ENCODE data around the gene SYNGR1.

SYNGR1 gene

DNA sequence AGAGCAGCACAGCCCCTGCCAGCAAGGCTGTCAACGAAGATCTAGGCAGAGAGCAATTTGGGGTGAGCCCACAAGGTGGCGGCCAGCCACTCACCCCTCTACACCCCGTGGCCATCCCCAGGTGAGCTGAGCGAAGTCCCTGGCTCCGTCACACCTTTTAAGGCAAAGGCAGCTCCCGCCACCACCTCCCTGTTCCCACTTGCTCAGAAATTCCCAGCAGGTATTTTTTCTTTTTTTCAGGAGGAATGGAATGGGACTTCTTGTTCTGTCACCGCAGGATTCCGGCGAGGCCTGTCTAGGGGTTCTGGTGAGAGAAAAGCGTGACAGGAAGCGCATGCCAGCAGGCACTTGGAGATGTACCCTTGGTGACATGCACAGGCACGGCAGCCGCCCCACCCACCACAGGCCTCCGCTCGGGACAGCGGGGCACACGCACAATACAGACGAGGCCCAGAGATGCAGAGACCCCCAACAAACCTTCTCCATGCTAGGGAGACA lies 40.4 kb upstream of the SYNGR1 start:
- Histone ChIP-seq H3K9me3 (ENCODE audit: control insufficient read depth, low read length) (no peaks in the 10 kb centered on the region), H3K4me1 (ENCODE audit: control insufficient read depth, insufficient read depth, low read length, poor library complexity, severe bottlenecking) (peaks cover 49% of the 10 kb centered on the region), H3K27ac (ENCODE audit: low read depth, low read length, severe bottlenecking) (peak overlapping the region; percentile 80), H3K4me3 (ENCODE audit: extremely low read depth, insufficient read depth, low read length, poor library complexity, severe bottlenecking) (no peak overlapping the region), H3K36me3 (ENCODE audit: control insufficient read depth, insufficient read depth, low read length) (peaks cover 33% of the 10 kb centered on the region)
- WGBS, 2 experiments (ENCODE audit: insufficient coverage in 2 of 2): 61 to 76% methylated on average over 13 to 16 of the region's 18 CpGs

- Histone ChIP-seq H3K27ac (ENCODE audit: low read depth, low read length, severe bottlenecking) (peak overlapping the region; percentile 45), H3K4me3 (ENCODE audit: extremely low read depth, insufficient read depth, low read length, poor library complexity, severe bottlenecking) (no peak overlapping the region), H3K36me3 (ENCODE audit: control insufficient read depth, insufficient read depth, low read length) (peaks cover 40% of the 10 kb centered on the region), H3K4me1 (ENCODE audit: control insufficient read depth, insufficient read depth, low read length, poor library complexity, severe bottlenecking) (peaks cover 53% of the 10 kb centered on the region), H3K9me3 (ENCODE audit: control insufficient read depth, low read length) (no peaks in the 10 kb centered on the region)
- 83 to 88% methylated on average over 14 to 16 of the region's 16 CpGs for WGBS, 2 experiments (ENCODE audit: insufficient coverage in 2 of 2)
These were observed 39.7 kb upstream of the SYNGR1 start for GRCh38 chr22:39309881-39310714.

DNA sequence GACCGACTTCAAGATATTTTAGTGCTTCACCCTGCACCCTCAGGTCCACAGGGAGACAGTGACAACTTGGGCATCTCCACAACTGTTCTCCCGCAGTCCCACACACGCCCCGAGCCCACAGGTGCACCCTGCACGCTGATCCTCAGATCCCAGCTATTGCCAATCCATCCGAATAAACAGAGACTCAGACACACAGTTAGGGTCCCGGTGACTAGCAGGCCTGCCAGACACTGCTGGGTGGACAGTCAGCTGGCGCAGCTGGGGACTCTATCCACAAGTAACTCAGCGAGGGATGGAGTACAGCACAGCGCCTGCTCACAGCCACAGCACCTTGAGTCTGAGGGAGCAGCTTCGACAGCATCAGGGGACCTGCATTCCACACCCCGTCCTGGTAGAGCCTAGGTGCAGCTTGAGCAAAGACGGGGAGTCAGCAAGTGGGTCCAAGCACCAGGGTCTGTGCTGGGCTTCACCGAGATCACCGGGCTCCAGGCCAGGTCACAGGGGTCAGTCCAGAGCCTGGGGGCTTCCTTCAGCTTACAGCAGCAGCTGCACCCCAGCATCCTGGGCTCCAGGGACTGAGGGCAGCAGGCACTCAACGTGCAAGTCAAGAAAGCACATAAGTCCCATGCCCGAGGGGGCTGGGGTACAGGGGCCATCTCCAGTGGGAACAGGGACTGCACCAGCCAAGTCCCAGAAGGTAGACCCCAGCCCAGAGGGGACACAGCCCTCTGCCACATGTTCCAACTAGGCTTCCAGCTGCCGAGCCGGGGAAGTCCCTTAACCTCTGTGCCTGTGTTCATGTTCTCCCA lies 38.0 kb upstream of the SYNGR1 start:
- H3K4me3 ChIP-seq (ENCODE audit: extremely low read depth, insufficient read depth, low read length, poor library complexity, severe bottlenecking): no peak overlapping the region
- H3K36me3 ChIP-seq (ENCODE audit: control insufficient read depth, insufficient read depth, low read length): peaks cover 57% of the 10 kb centered on the region
- H3K9me3 ChIP-seq (ENCODE audit: control insufficient read depth, low read length): no peaks in the 10 kb centered on the region
- 93% methylated on average over 16 to 19 of the region's 19 CpGs for WGBS, 2 experiments (ENCODE audit: insufficient coverage in 2 of 2)
- peaks cover 66% of the 10 kb centered on the region for H3K4me1 ChIP-seq (ENCODE audit: control insufficient read depth, insufficient read depth, low read length, poor library complexity, severe bottlenecking)
- H3K27ac ChIP-seq (ENCODE audit: low read depth, low read length, severe bottlenecking): peak overlapping the region; percentile 29

DNA sequence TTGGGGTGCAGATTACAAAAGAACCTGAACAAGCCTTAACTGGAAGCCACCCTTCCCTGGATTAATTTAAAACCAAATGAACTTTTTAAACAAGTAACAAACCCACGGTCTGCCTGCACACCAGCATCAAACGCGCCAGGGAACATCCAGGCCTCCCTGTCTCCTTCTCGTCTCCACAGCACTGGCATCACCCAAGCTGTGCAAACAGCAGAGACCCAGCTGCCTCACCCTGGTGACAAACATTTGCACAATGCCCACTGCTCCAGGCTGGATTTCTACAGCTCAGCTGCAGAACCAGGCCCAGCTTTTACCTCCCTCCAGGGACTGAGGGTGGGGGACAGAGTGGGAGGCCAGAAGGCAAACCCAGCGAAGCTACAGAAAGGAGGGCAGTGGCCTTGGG lies 37.4 kb upstream of the SYNGR1 start:
- H3K4me3 ChIP-seq (ENCODE audit: extremely low read depth, insufficient read depth, low read length, poor library complexity, severe bottlenecking): no peak overlapping the region
- H3K4me1 ChIP-seq (ENCODE audit: control insufficient read depth, insufficient read depth, low read length, poor library complexity, severe bottlenecking): peaks cover 66% of the 10 kb centered on the region
- no peak overlapping the region for H3K27ac ChIP-seq (ENCODE audit: low read depth, low read length, severe bottlenecking)
- H3K9me3 ChIP-seq (ENCODE audit: control insufficient read depth, low read length): no peaks in the 10 kb centered on the region
- H3K36me3 ChIP-seq (ENCODE audit: control insufficient read depth, insufficient read depth, low read length): peaks cover 59% of the 10 kb centered on the region
- 92 to 96% methylated on average over 4 to 5 of the region's 5 CpGs for WGBS, 2 experiments (ENCODE audit: insufficient coverage in 2 of 2)

DNA sequence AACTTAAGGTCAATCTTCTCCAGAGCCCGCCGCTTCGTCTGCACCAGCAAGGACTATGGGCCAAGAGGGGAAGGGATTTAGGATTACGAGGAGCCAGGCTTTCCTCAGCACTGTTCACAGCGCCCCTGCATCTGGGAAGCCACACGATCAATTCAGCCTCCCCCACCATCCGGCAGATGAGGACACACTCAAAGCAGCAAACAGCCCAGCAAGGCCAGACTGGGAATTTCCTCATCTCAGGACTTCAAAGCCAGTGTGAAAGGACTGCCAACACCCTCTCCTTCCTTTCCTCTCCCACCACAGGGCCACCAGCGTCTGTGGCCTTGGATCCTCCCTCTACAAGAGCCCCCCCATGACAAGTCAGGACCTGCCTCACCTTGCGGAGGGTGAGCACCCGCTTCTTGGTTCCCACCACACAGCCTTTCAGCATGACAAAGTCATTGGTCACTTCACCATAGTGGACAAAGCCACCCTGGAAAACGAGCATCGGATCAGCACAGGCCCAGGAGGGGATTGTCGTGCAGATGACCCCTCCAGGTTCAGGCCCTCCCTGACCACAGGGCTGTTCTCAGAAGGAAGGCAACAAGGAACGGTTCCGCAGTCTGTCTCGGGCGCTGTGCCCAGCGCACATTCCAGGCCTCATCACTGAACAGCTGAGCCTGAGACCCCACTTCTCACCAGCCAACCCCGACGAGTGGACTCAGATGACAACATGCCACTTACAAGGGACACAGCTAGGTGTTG lies 36.4 kb upstream of the SYNGR1 start:
- Histone ChIP-seq H3K4me1 (ENCODE audit: control insufficient read depth, insufficient read depth, low read length, poor library complexity, severe bottlenecking) (peaks cover 66% of the 10 kb centered on the region), H3K9me3 (ENCODE audit: control insufficient read depth, low read length) (no peaks in the 10 kb centered on the region), H3K27ac (ENCODE audit: low read depth, low read length, severe bottlenecking) (peak overlapping the region; percentile 41), H3K36me3 (ENCODE audit: control insufficient read depth, insufficient read depth, low read length) (peaks cover 69% of the 10 kb centered on the region), H3K4me3 (ENCODE audit: extremely low read depth, insufficient read depth, low read length, poor library complexity, severe bottlenecking) (no peak overlapping the region)
- 95% methylated on average over 12 to 20 of the region's 20 CpGs for WGBS, 2 experiments (ENCODE audit: insufficient coverage in 2 of 2)

DNA sequence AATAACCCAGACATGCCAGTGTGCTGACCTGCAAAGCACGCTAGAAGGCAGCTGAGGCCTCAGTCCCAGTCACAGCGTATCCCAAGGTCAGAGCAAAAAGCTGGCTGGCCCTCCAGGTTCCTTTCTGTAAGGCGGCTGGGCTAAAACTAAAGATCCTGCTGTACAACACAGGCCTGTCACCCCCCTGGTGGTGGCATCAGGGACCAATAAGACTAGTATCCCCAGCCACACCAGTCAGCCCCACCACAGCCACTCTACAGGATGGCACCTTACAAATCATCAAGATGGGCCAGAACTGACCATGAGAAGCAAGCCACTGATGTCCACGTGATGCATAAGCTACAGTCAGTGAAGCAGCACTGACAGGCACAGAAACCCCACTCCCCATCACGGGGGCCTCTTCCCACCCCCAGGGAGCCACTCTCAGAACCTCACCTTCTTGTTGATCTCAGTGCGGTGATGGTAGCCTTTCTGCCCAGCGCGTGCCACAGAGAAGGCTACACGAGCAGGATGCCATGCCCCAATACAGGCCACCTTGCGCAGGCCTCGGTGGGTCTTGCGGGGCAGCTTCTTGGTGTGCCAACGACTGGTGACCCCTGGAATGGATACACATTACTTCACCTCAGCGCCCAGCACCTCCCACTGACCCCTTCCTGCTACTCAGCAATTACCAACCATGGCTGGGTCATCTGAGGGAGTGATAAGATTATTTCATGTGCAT lies 35.4 kb upstream of the SYNGR1 start:
- Histone ChIP-seq H3K4me1 (ENCODE audit: control insufficient read depth, insufficient read depth, low read length, poor library complexity, severe bottlenecking) (peaks cover 58% of the 10 kb centered on the region), H3K9me3 (ENCODE audit: control insufficient read depth, low read length) (no peaks in the 10 kb centered on the region), H3K36me3 (ENCODE audit: control insufficient read depth, insufficient read depth, low read length) (peaks cover 77% of the 10 kb centered on the region), H3K4me3 (ENCODE audit: extremely low read depth, insufficient read depth, low read length, poor library complexity, severe bottlenecking) (no peak overlapping the region), H3K27ac (ENCODE audit: low read depth, low read length, severe bottlenecking) (no peak overlapping the region)
- 93 to 97% methylated on average over 12 of the region's 14 CpGs for WGBS, 2 experiments (ENCODE audit: insufficient coverage in 2 of 2)

GRCh38 chr22:39315389-39315788 lies 34.4 kb upstream of the SYNGR1 start:
- H3K36me3 ChIP-seq (ENCODE audit: control insufficient read depth, insufficient read depth, low read length): peaks cover 77% of the 10 kb centered on the region
- no peaks in the 10 kb centered on the region for H3K9me3 ChIP-seq (ENCODE audit: control insufficient read depth, low read length)
- WGBS, 2 experiments (ENCODE audit: insufficient coverage in 2 of 2): 97 to 100% methylated on average over 10 to 13 of the region's 13 CpGs
- H3K4me3 ChIP-seq (ENCODE audit: extremely low read depth, insufficient read depth, low read length, poor library complexity, severe bottlenecking): peak overlapping the region; percentile 92
- peak overlapping the region; percentile 53 for H3K27ac ChIP-seq (ENCODE audit: low read depth, low read length, severe bottlenecking)
- peaks cover 48% of the 10 kb centered on the region for H3K4me1 ChIP-seq (ENCODE audit: control insufficient read depth, insufficient read depth, low read length, poor library complexity, severe bottlenecking)

GRCh38 chr22:39316440-39317083 lies 33.2 kb upstream of the SYNGR1 start:
- H3K4me1 ChIP-seq (ENCODE audit: control insufficient read depth, insufficient read depth, low read length, poor library complexity, severe bottlenecking): peaks cover 43% of the 10 kb centered on the region
- 56 to 62% methylated on average over 16 of the region's 17 CpGs for WGBS, 2 experiments (ENCODE audit: insufficient coverage in 2 of 2)
- H3K36me3 ChIP-seq (ENCODE audit: control insufficient read depth, insufficient read depth, low read length): peaks cover 76% of the 10 kb centered on the region
- peak overlapping the region; percentile 92 for H3K4me3 ChIP-seq (ENCODE audit: extremely low read depth, insufficient read depth, low read length, poor library complexity, severe bottlenecking)
- no peaks in the 10 kb centered on the region for H3K9me3 ChIP-seq (ENCODE audit: control insufficient read depth, low read length)
- H3K27ac ChIP-seq (ENCODE audit: low read depth, low read length, severe bottlenecking): peak overlapping the region; percentile 62

DNA sequence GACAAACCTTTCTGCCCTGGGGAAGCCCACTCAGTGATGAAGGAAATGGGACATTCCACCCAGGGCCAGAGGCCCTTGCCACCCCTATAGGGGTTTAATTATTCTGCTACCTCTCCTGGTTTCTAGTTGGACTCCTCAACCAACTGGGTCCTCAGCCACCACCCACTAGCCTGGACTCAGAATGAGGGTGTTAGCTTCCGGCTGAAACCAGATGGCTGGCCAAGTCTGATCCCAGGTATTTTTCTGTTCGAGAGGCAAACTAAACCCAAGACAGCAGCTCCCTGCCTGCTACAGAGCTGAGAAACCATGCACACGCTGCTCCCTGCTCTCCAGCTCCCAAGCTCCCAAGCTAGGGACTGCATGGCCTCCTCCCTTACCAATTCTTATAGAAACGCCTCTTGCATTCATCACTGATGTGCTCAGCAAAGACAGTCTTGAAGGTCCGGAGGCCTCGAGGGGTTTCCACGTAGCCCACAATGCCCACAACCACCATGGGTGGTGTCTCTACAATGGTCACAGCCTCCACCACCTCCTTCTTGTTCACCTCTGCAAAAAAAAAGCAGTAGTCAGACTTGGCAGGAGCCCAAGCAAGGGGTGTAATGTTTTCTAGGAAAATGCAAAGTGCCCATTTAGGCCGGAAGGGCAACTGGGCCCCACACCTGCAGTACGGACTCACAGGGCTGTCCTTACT lies 32.6 kb upstream of the SYNGR1 start:
- Histone ChIP-seq H3K4me1 (ENCODE audit: control insufficient read depth, insufficient read depth, low read length, poor library complexity, severe bottlenecking) (peaks cover 37% of the 10 kb centered on the region), H3K36me3 (ENCODE audit: control insufficient read depth, insufficient read depth, low read length) (peaks cover 69% of the 10 kb centered on the region), H3K4me3 (ENCODE audit: extremely low read depth, insufficient read depth, low read length, poor library complexity, severe bottlenecking) (peak overlapping the region; percentile 92), H3K27ac (ENCODE audit: low read depth, low read length, severe bottlenecking) (peak overlapping the region; percentile 62), H3K9me3 (ENCODE audit: control insufficient read depth, low read length) (no peaks in the 10 kb centered on the region)
- 51 to 61% methylated on average over 6 to 9 of the region's 9 CpGs for WGBS, 2 experiments (ENCODE audit: insufficient coverage in 2 of 2)

All from mesodermal cell (in vitro differentiated cells).